ENCODE data around the gene EXOC3. TPM values are rescaled to one million over a fixed set of nuclear protein-coding genes. Genes with fewer than 3 reads are reported as not detected.

Gene EXOC3
- total RNA-seq, 1 donor from 2014 or later: 29.2 TPM

- H3K36me3 ChIP-seq (ENCODE audit: control insufficient read depth in 3 of 3, insufficient read depth in 3 of 3, low read length in 3 of 3): no peaks in the 10 kb centered on the region
- H3K27ac ChIP-seq (ENCODE audit: low read depth, low read length): no peak overlapping the region
- no peaks in the 10 kb centered on the region for H3K9me3 ChIP-seq (ENCODE audit: control insufficient read depth in 3 of 3, low read length in 3 of 3)
- H3K4me1 ChIP-seq (ENCODE audit: control insufficient read depth in 3 of 3, insufficient read depth in 3 of 3, low read length in 3 of 3): peaks cover 0 to 8% (median 5%) of the 10 kb centered on the region in 3 donors
- peaks cover 0 to 8% (median 0%) of the 10 kb centered on the region in 3 donors for H3K27me3 ChIP-seq (ENCODE audit: control insufficient read depth in 3 of 3, insufficient read depth in 3 of 3, low read length in 3 of 3)
- no peak overlapping the region for H3K9ac ChIP-seq (ENCODE audit: low read depth in 1 of 3, low read length in 3 of 3)
- H3K4me3 ChIP-seq (ENCODE audit: low read length in 3 of 3): no peak overlapping the region
These were observed 24.5 kb upstream of the EXOC3 start for GRCh38 chr5:418162-419121.

GRCh38 chr5:419970-420369 lies 23.0 kb upstream of the EXOC3 start:
- no peaks in the 10 kb centered on the region for H3K27me3 ChIP-seq (ENCODE audit: control insufficient read depth in 3 of 3, insufficient read depth in 3 of 3, low read length in 3 of 3)
- H3K9ac ChIP-seq (ENCODE audit: low read depth in 1 of 3, low read length in 3 of 3): no peak overlapping the region
- H3K4me3 ChIP-seq (ENCODE audit: low read length in 3 of 3): no peak overlapping the region
- peaks cover 0 to 7% (median 5%) of the 10 kb centered on the region in 3 donors for H3K4me1 ChIP-seq (ENCODE audit: control insufficient read depth in 3 of 3, insufficient read depth in 3 of 3, low read length in 3 of 3)
- H3K36me3 ChIP-seq (ENCODE audit: control insufficient read depth in 3 of 3, insufficient read depth in 3 of 3, low read length in 3 of 3): no peaks in the 10 kb centered on the region
- H3K27ac ChIP-seq (ENCODE audit: low read depth, low read length): no peak overlapping the region
- no peaks in the 10 kb centered on the region for H3K9me3 ChIP-seq (ENCODE audit: control insufficient read depth in 3 of 3, low read length in 3 of 3)

- Histone ChIP-seq H3K4me1 (ENCODE audit: control insufficient read depth in 3 of 3, insufficient read depth in 3 of 3, low read length in 3 of 3) (peaks cover 0 to 5% (median 5%) of the 10 kb centered on the region in 3 donors), H3K27me3 (ENCODE audit: control insufficient read depth in 3 of 3, insufficient read depth in 3 of 3, low read length in 3 of 3) (no peaks in the 10 kb centered on the region), H3K27ac (ENCODE audit: low read depth, low read length) (no peak overlapping the region), H3K36me3 (ENCODE audit: control insufficient read depth in 3 of 3, insufficient read depth in 3 of 3, low read length in 3 of 3) (no peaks in the 10 kb centered on the region), H3K9ac (ENCODE audit: low read depth in 1 of 3, low read length in 3 of 3) (no peak overlapping the region), H3K4me3 (ENCODE audit: low read length in 3 of 3) (no peak overlapping the region), H3K9me3 (ENCODE audit: control insufficient read depth in 3 of 3, low read length in 3 of 3) (no peaks in the 10 kb centered on the region)
These were observed 22.2 kb upstream of the EXOC3 start for GRCh38 chr5:420632-421286.

- Histone ChIP-seq H3K4me1 (ENCODE audit: control insufficient read depth in 3 of 3, insufficient read depth in 3 of 3, low read length in 3 of 3) (peaks cover 0 to 3% (median 0%) of the 10 kb centered on the region in 3 donors), H3K27me3 (ENCODE audit: control insufficient read depth in 3 of 3, insufficient read depth in 3 of 3, low read length in 3 of 3) (peaks cover under 1 to 3% (median under 1%) of the 10 kb centered on the region in 3 donors), H3K36me3 (ENCODE audit: control insufficient read depth in 3 of 3, insufficient read depth in 3 of 3, low read length in 3 of 3) (no peaks in the 10 kb centered on the region), H3K27ac (ENCODE audit: low read depth, low read length) (no peak overlapping the region), H3K9ac (ENCODE audit: low read depth in 1 of 3, low read length in 3 of 3) (no peak overlapping the region), H3K4me3 (ENCODE audit: low read length in 3 of 3) (no peak overlapping the region), H3K9me3 (ENCODE audit: control insufficient read depth in 3 of 3, low read length in 3 of 3) (no peaks in the 10 kb centered on the region)
These were observed 21.6 kb upstream of the EXOC3 start for GRCh38 chr5:421287-421880.

GRCh38 chr5:421901-422300 lies 21.1 kb upstream of the EXOC3 start:
- Histone ChIP-seq H3K4me1 (ENCODE audit: control insufficient read depth in 3 of 3, insufficient read depth in 3 of 3, low read length in 3 of 3) (peaks cover 0 to 3% (median 0%) of the 10 kb centered on the region in 3 donors), H3K27ac (ENCODE audit: low read depth, low read length) (no peak overlapping the region), H3K36me3 (ENCODE audit: control insufficient read depth in 3 of 3, insufficient read depth in 3 of 3, low read length in 3 of 3) (no peaks in the 10 kb centered on the region), H3K9me3 (ENCODE audit: control insufficient read depth in 3 of 3, low read length in 3 of 3) (no peaks in the 10 kb centered on the region), H3K4me3 (ENCODE audit: low read length in 3 of 3) (no peak overlapping the region), H3K27me3 (ENCODE audit: control insufficient read depth in 3 of 3, insufficient read depth in 3 of 3, low read length in 3 of 3) (peaks cover 3% of the 10 kb centered on the region in 3 donors), H3K9ac (ENCODE audit: low read depth in 1 of 3, low read length in 3 of 3) (no peak overlapping the region)

GRCh38 chr5:422323-423232 lies 20.4 kb upstream of the EXOC3 start:
- Histone ChIP-seq H3K9ac (ENCODE audit: low read depth in 1 of 3, low read length in 3 of 3) (no peak overlapping the region), H3K27ac (ENCODE audit: low read depth, low read length) (no peak overlapping the region), H3K4me3 (ENCODE audit: low read length in 3 of 3) (no peak overlapping the region), H3K36me3 (ENCODE audit: control insufficient read depth in 3 of 3, insufficient read depth in 3 of 3, low read length in 3 of 3) (no peaks in the 10 kb centered on the region), H3K4me1 (ENCODE audit: control insufficient read depth in 3 of 3, insufficient read depth in 3 of 3, low read length in 3 of 3) (peaks cover 0 to 3% (median 0%) of the 10 kb centered on the region in 3 donors), H3K27me3 (ENCODE audit: control insufficient read depth in 3 of 3, insufficient read depth in 3 of 3, low read length in 3 of 3) (peaks cover 3% of the 10 kb centered on the region in 3 donors), H3K9me3 (ENCODE audit: control insufficient read depth in 3 of 3, low read length in 3 of 3) (no peaks in the 10 kb centered on the region)

GRCh38 chr5:423233-423565 lies 19.8 kb upstream of the EXOC3 start:
- Histone ChIP-seq H3K27ac (ENCODE audit: low read depth, low read length) (no peak overlapping the region), H3K9me3 (ENCODE audit: control insufficient read depth in 3 of 3, low read length in 3 of 3) (no peaks in the 10 kb centered on the region), H3K9ac (ENCODE audit: low read depth in 1 of 3, low read length in 3 of 3) (no peak overlapping the region), H3K27me3 (ENCODE audit: control insufficient read depth in 3 of 3, insufficient read depth in 3 of 3, low read length in 3 of 3) (peaks cover 3 to 7% (median 5%) of the 10 kb centered on the region in 3 donors), H3K4me1 (ENCODE audit: control insufficient read depth in 3 of 3, insufficient read depth in 3 of 3, low read length in 3 of 3) (peaks cover 0 to 3% (median 0%) of the 10 kb centered on the region in 3 donors), H3K36me3 (ENCODE audit: control insufficient read depth in 3 of 3, insufficient read depth in 3 of 3, low read length in 3 of 3) (no peaks in the 10 kb centered on the region), H3K4me3 (ENCODE audit: low read length in 3 of 3) (no peak overlapping the region)

GRCh38 chr5:423626-424261 lies 19.2 kb upstream of the EXOC3 start:
- H3K27ac ChIP-seq (ENCODE audit: low read depth, low read length): no peak overlapping the region
- H3K4me3 ChIP-seq (ENCODE audit: low read length in 3 of 3): no peak overlapping the region
- H3K9ac ChIP-seq (ENCODE audit: low read depth in 1 of 3, low read length in 3 of 3): no peak overlapping the region
- H3K9me3 ChIP-seq (ENCODE audit: control insufficient read depth in 3 of 3, low read length in 3 of 3): no peaks in the 10 kb centered on the region
- H3K27me3 ChIP-seq (ENCODE audit: control insufficient read depth in 3 of 3, insufficient read depth in 3 of 3, low read length in 3 of 3): peaks cover 3 to 9% (median 7%) of the 10 kb centered on the region in 3 donors
- no peaks in the 10 kb centered on the region for H3K36me3 ChIP-seq (ENCODE audit: control insufficient read depth in 3 of 3, insufficient read depth in 3 of 3, low read length in 3 of 3)
- H3K4me1 ChIP-seq (ENCODE audit: control insufficient read depth in 3 of 3, insufficient read depth in 3 of 3, low read length in 3 of 3): no peaks in the 10 kb centered on the region

All from skeletal muscle tissue (tissue), 4 donors.